22Rv1 (cell line): ENCODE measurements around the gene SLC25A26.

Experiments
- CTCF ChIP-seq: fragments of 450-650 bp; IDR thresholded peaks from 2 replicates; pipeline ENCODE4 v1.5.1; 2017; ENCODE audit warnings: mild to moderate bottlenecking
- ZFX ChIP-seq: fragments of 450-650 bp; IDR thresholded peaks from 2 replicates; pipeline ENCODE4 v1.6.1; 2017; ENCODE audit warnings: antibody characterized with exemption, borderline replicate concordance

GRCh38 chr3:66267906-66268305, 47.1 kb downstream of the SLC25A26 start:
- TF ChIP-seq CTCF (no peak), ZFX (no peak)
